Osteocyte (in vitro differentiated cells): Measurements from ENCODE around the gene GPR107. TPM values are rescaled to one million over a fixed set of nuclear protein-coding genes. Genes with fewer than 3 reads are reported as not detected.

Experiments
- DNase-seq: peaks from one replicate; pipeline ENCODE4 v3.0.0; 2021; ENCODE audit warnings: mixed read lengths; ENCODE audit not compliant: unreplicated experiment; ENCODE audit errors: extremely low spot score
- H3K27ac Mint-ChIP-seq: one replicate; pipeline ENCODE4 v1.8.0; 2021; ENCODE audit warnings: mild to moderate bottlenecking, mixed read lengths; ENCODE audit not compliant: unreplicated experiment
- H3K27me3 Mint-ChIP-seq: one replicate; pipeline ENCODE4 v1.8.0; 2021; ENCODE audit warnings: mixed read lengths; ENCODE audit not compliant: unreplicated experiment
- H3K36me3 Mint-ChIP-seq: one replicate; pipeline ENCODE4 v1.8.0; 2021; ENCODE audit warnings: mixed read lengths; ENCODE audit not compliant: unreplicated experiment
- H3K4me1 Mint-ChIP-seq: one replicate; pipeline ENCODE4 v1.8.0; 2021; ENCODE audit warnings: mixed read lengths; ENCODE audit not compliant: unreplicated experiment
- H3K4me3 Mint-ChIP-seq: one replicate; pipeline ENCODE4 v1.8.0; 2021; ENCODE audit warnings: mild to moderate bottlenecking, moderate library complexity, mixed read lengths; ENCODE audit not compliant: unreplicated experiment
- H3K9me3 Mint-ChIP-seq: one replicate; pipeline ENCODE4 v1.8.0; 2021; ENCODE audit warnings: mixed read lengths; ENCODE audit not compliant: unreplicated experiment
- CTCF ChIP-seq: fragments of 200-600 bp; sonication (generic); IDR thresholded peaks from 2 replicates; pipeline ENCODE4 v1.5.0; 2021; ENCODE audit warnings: antibody characterized with exemption, mild to moderate bottlenecking, moderate library complexity
- total RNA-seq: library from RNA; stranded (reverse); gene quantifications from 2 replicates; pipeline ENCODE4 v1.2.1, GENCODE V29; 2021

The GPR107 gene
- total RNA-seq, 1 donor from 2014 or later, result 57.0 TPM

- H3K4me3 Mint-ChIP-seq, result no peak overlapping the region
- H3K4me1 Mint-ChIP-seq, result peaks cover 48% of the 10 kb centered on the region
- no peaks in the 10 kb centered on the region for H3K9me3 Mint-ChIP-seq
- H3K36me3 Mint-ChIP-seq, result no peaks in the 10 kb centered on the region
- H3K27me3 Mint-ChIP-seq, result no peaks in the 10 kb centered on the region
- no peak overlapping the region for H3K27ac Mint-ChIP-seq
- TF ChIP-seq CTCF, result no peak
- no peak for DNase-seq
These were observed 125.7 kb downstream of the GPR107 start for GRCh38 chr9:130179331-130179907.

- TF ChIP-seq CTCF, result no peak
- H3K4me1 Mint-ChIP-seq, result peaks cover 54% of the 10 kb centered on the region
- no peak overlapping the region for H3K4me3 Mint-ChIP-seq
- no peaks in the 10 kb centered on the region for H3K9me3 Mint-ChIP-seq
- no peaks in the 10 kb centered on the region for H3K27me3 Mint-ChIP-seq
- no peak for DNase-seq
- H3K27ac Mint-ChIP-seq, result no peak overlapping the region
- H3K36me3 Mint-ChIP-seq, result no peaks in the 10 kb centered on the region
These were observed 126.8 kb downstream of the GPR107 start for GRCh38 chr9:130180516-130180915.

GRCh38 chr9:130181678-130182380, 128.1 kb downstream of the GPR107 start:
- no peaks in the 10 kb centered on the region for H3K27me3 Mint-ChIP-seq
- peaks cover 67% of the 10 kb centered on the region for H3K4me1 Mint-ChIP-seq
- H3K4me3 Mint-ChIP-seq, result no peak overlapping the region
- no peak overlapping the region for H3K27ac Mint-ChIP-seq
- no peak for DNase-seq
- no peaks in the 10 kb centered on the region for H3K36me3 Mint-ChIP-seq
- no peak for TF ChIP-seq CTCF
- H3K9me3 Mint-ChIP-seq, result no peaks in the 10 kb centered on the region

- DNase-seq, result no peak
- Mint-ChIP-seq H3K9me3 (no peaks in the 10 kb centered on the region), H3K4me1 (peaks cover 73% of the 10 kb centered on the region), H3K27ac (peak overlapping the region; percentile 92), H3K36me3 (no peaks in the 10 kb centered on the region), H3K27me3 (no peaks in the 10 kb centered on the region), H3K4me3 (no peak overlapping the region)
- no peak for TF ChIP-seq CTCF
These were observed 128.7 kb downstream of the GPR107 start for GRCh38 chr9:130182381-130182909.

GRCh38 chr9:130183133-130183762, 129.5 kb downstream of the GPR107 start:
- peak overlapping the region; percentile 92 for H3K27ac Mint-ChIP-seq
- H3K9me3 Mint-ChIP-seq, result no peaks in the 10 kb centered on the region
- peak overlapping the region; percentile 51 for H3K4me3 Mint-ChIP-seq
- H3K27me3 Mint-ChIP-seq, result no peaks in the 10 kb centered on the region
- no peaks in the 10 kb centered on the region for H3K36me3 Mint-ChIP-seq
- TF ChIP-seq CTCF, result no peak
- no peak for DNase-seq
- H3K4me1 Mint-ChIP-seq, result peaks cover 78% of the 10 kb centered on the region
